ENCODE results near the gene DNAJC5. TPM values are rescaled to one million over a fixed set of nuclear protein-coding genes. Genes with fewer than 3 reads are reported as not detected.

Gene DNAJC5
- total RNA-seq (2022; extraction: Qiagen RNA extraction): 27.2 to 30.6 TPM (median 28.7 TPM) in 5 replicates

GRCh38 chr20:63894358-63895201 is at the start of gene DNAJC5:
DNAJC5 (plus strand) TSS chr20:63895126; CDS start chr20:63928346, 33,220 bp downstream.

GRCh38 chr20:63861365-63861934 is 33.5 kb upstream of the DNAJC5 start, which contains the start of gene ABHD16B:
ABHD16B (plus strand) TSS chr20:63861498; CDS start chr20:63861541, 43 bp downstream.

GRCh38 chr20:63864978-63865640 is 29.8 kb upstream of the DNAJC5 start, which contains the start of gene TPD52L2:
TPD52L2 (plus strand) TSS chr20:63865270; CDS start chr20:63865366, 96 bp downstream.

GRCh38 chr20:63955827-63956663 is 61.1 kb downstream of the DNAJC5 start, which contains the start of gene UCKL1:
UCKL1 (minus strand) TSS chr20:63956416; CDS start chr20:63956372, 44 bp downstream.

GRCh38 chr20:63969838-63970713 is 75.2 kb downstream of the DNAJC5 start, which contains the start of gene ZNF512B:
ZNF512B (minus strand) TSS chr20:63969930; CDS start chr20:63967950, 1,980 bp downstream.

GRCh38 chr20:63979557-63980316 is 84.8 kb downstream of the DNAJC5 start, which contains the start of gene SAMD10:
SAMD10 (minus strand) TSS chr20:63979642; CDS start chr20:63979467, 175 bp downstream.

GRCh38 chr20:63980806-63981728 is 86.1 kb downstream of the DNAJC5 start, which contains the start of gene PRPF6:
PRPF6 (plus strand) TSS chr20:63981132; CDS start chr20:63981246, 114 bp downstream.

Other genes starting within 250 kb of the DNAJC5 start
- gene STMN3, start 241.7 kb upstream of the DNAJC5 start, total RNA-seq (2022; extraction: Qiagen RNA extraction): 8.6 to 11.3 TPM (median 9.5 TPM) in 5 replicates
- 4.7 to 7.2 TPM (median 6.8 TPM) in 5 replicates for gene RTEL1, start 236.8 kb upstream of the DNAJC5 start, total RNA-seq (2022; extraction: Qiagen RNA extraction)
- gene TNFRSF6B, start 198.5 kb upstream of the DNAJC5 start, total RNA-seq (2022; extraction: Qiagen RNA extraction): 0.28 to 0.97 TPM (median 0.77 TPM) in 5 replicates
- 33.9 to 39.1 TPM (median 38.0 TPM) in 5 replicates for gene ARFRP1, start 187.2 kb upstream of the DNAJC5 start, total RNA-seq (2022; extraction: Qiagen RNA extraction)
- 25.1 to 27.5 TPM (median 27.0 TPM) in 5 replicates for gene ZGPAT, start 187.1 kb upstream of the DNAJC5 start, total RNA-seq (2022; extraction: Qiagen RNA extraction)
- 5.0 to 9.8 TPM (median 8.9 TPM) in 5 replicates for gene LIME1, start 158.5 kb upstream of the DNAJC5 start, total RNA-seq (2022; extraction: Qiagen RNA extraction)
- 59.0 to 100 TPM (median 93.0 TPM) in 5 replicates for gene SLC2A4RG, start 155.3 kb upstream of the DNAJC5 start, total RNA-seq (2022; extraction: Qiagen RNA extraction)
- 0.71 to 1.0 TPM (median 0.81 TPM) in 5 replicates for gene ZBTB46, start 63.9 kb upstream of the DNAJC5 start, total RNA-seq (2022; extraction: Qiagen RNA extraction)
- 0.08 to 0.13 TPM in 2 of 5 replicates, not detected in the others for gene ABHD16B, start 33.6 kb upstream of the DNAJC5 start, total RNA-seq (2022; extraction: Qiagen RNA extraction)
- gene TPD52L2, start 29.9 kb upstream of the DNAJC5 start, total RNA-seq (2022; extraction: Qiagen RNA extraction): 131 to 146 TPM (median 133 TPM) in 5 replicates
- 25.7 to 34.2 TPM (median 31.7 TPM) in 5 replicates for gene UCKL1, start 61.3 kb downstream of the DNAJC5 start, total RNA-seq (2022; extraction: Qiagen RNA extraction)
- 10.4 to 12.9 TPM (median 12.1 TPM) in 5 replicates for gene ZNF512B, start 74.8 kb downstream of the DNAJC5 start, total RNA-seq (2022; extraction: Qiagen RNA extraction)
- not detected in 5 replicates for gene SAMD10, start 84.5 kb downstream of the DNAJC5 start, total RNA-seq (2022; extraction: Qiagen RNA extraction)
- gene PRPF6, start 86.0 kb downstream of the DNAJC5 start, total RNA-seq (2022; extraction: Qiagen RNA extraction): 49.4 to 62.8 TPM (median 53.2 TPM) in 5 replicates
- 0.23 to 0.52 TPM (median 0.32 TPM) in 5 replicates for gene C20orf204, start 141.1 kb downstream of the DNAJC5 start, total RNA-seq (2022; extraction: Qiagen RNA extraction)
- 1.3 to 2.7 TPM (median 2.3 TPM) in 5 replicates for gene SOX18, start 154.5 kb downstream of the DNAJC5 start, total RNA-seq (2022; extraction: Qiagen RNA extraction)
- 26.0 to 48.5 TPM (median 44.8 TPM) in 5 replicates for gene TCEA2, start 168.1 kb downstream of the DNAJC5 start, total RNA-seq (2022; extraction: Qiagen RNA extraction)
- gene RGS19, start 184.4 kb downstream of the DNAJC5 start, total RNA-seq (2022; extraction: Qiagen RNA extraction): 29.7 to 38.9 TPM (median 36.5 TPM) in 5 replicates
- gene OPRL1, start 185.0 kb downstream of the DNAJC5 start, total RNA-seq (2022; extraction: Qiagen RNA extraction): 1.0 to 1.7 TPM (median 1.2 TPM) in 5 replicates
- gene LKAAEAR1, start 189.3 kb downstream of the DNAJC5 start, total RNA-seq (2022; extraction: Qiagen RNA extraction): 0.48 to 2.2 TPM (median 1.8 TPM) in 5 replicates
- gene NPBWR2, start 212.4 kb downstream of the DNAJC5 start, total RNA-seq (2022; extraction: Qiagen RNA extraction): not detected in 5 replicates